Activated naive CD8-positive, alpha-beta T cell treated with anti-CD3 and anti-CD28 coated beads for 36 hours (primary cell): ENCODE measurements around the gene JOSD1. TPM values are rescaled to one million over a fixed set of nuclear protein-coding genes. Genes with fewer than 3 reads are reported as not detected.
A peak's percentile ranks its signal among the peaks of the same experiment; 100 is the strongest.

ENCODE experiments used
- DNase-seq: peaks from one replicate; pipeline ENCODE4 v3.0.0; 2021
- H3K27ac Mint-ChIP-seq: one replicate; pipeline ENCODE4 v1.8.0; 2022; ENCODE audit warnings: mild to moderate bottlenecking, moderate library complexity, mixed read lengths
- H3K27me3 Mint-ChIP-seq: one replicate; pipeline ENCODE4 v1.8.0; 2022; ENCODE audit warnings: mild to moderate bottlenecking, mixed read lengths
- H3K36me3 Mint-ChIP-seq: one replicate; pipeline ENCODE4 v1.8.0; 2021; ENCODE audit warnings: mild to moderate bottlenecking, mixed read lengths
- H3K4me1 Mint-ChIP-seq: one replicate; pipeline ENCODE4 v1.8.0; 2021; ENCODE audit warnings: mixed read lengths
- H3K4me3 Mint-ChIP-seq: one replicate; pipeline ENCODE4 v1.8.0; 2022; ENCODE audit warnings: mild to moderate bottlenecking, moderate library complexity, mixed read lengths
- H3K9me3 Mint-ChIP-seq: one replicate; pipeline ENCODE4 v1.8.0; 2022; ENCODE audit warnings: mixed read lengths
- total RNA-seq, 2 experiments: library from RNA; stranded (reverse); gene quantifications; one replicate each; pipeline ENCODE4 v1.2.3, GENCODE V29; 2021

The JOSD1 gene
- total RNA-seq, 2 experiments from 2014 or later: 79.4 to 83.7 TPM

DNA sequence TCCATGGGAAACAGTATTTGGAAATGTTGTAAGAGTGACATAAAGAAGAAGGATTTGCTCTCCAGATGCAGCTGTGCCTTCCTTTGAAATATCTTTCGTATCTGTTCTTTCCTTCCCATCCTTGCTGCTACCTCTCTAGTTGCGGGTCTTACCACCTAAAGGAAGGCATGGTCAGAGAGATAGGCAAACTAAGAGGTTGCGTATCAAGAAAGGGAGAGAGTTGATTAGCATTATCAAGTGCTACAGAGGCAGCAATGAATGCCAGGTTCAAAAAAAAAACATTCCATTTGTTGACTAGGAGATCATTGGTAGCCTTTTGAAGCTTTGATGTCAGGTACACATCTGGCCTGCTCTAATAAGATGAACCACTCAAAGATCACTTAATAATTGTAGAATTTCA, 9.6 kb upstream of the JOSD1 start:
- no peak for DNase-seq
- Mint-ChIP-seq H3K27ac (no peak overlapping the region), H3K4me3 (no peak overlapping the region), H3K27me3 (no peaks in the 10 kb centered on the region), H3K4me1 (peaks cover 73% of the 10 kb centered on the region), H3K36me3 (peaks cover 46% of the 10 kb centered on the region), H3K9me3 (no peaks in the 10 kb centered on the region)

DNA sequence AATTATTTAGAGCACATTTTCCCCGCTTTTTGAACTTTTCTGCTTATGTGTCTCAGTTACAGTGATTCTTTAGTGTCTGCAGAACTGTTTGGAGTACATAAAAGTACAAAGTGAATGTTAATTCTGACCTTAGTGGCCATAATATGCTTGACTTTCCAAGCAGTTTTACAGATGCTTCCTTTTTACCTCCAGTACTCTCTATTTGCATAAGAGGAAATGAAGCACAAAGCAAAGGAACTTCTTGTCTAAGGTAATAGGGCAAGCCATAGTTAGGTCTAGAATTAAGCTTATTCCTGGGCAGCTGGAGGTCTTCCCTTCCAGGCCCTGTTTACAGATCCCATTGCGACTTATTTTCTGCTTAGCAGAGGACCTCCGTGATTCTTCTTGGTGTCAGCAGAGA, 8.6 kb upstream of the JOSD1 start:
- H3K36me3 Mint-ChIP-seq: peaks cover 46% of the 10 kb centered on the region

DNA sequence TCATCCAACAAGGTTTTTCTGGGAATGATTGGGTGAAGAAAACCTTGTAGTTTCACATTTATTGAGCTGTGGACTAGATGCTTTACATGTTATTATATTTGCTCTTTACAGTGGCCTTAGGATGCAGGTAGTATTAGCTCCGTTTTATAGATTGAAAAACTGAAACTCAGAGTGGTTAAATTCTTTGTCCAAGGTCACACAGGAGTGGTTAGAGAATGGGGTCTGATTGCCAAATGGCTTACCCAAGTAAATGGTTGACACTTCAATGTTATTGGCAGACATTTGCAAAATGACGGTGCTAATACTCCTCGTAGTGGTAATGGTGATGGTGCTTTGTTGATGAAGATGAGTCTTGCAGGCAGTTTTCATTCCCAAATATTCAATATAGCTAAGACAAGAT, 7.2 kb upstream of the JOSD1 start:
- Mint-ChIP-seq H3K4me1 (peaks cover 60% of the 10 kb centered on the region), H3K9me3 (no peaks in the 10 kb centered on the region), H3K27me3 (no peaks in the 10 kb centered on the region), H3K27ac (peak overlapping the region; percentile 16), H3K36me3 (peaks cover 44% of the 10 kb centered on the region), H3K4me3 (peak overlapping the region; percentile 92)
- DNase-seq: no peak

More for the DNA sequence above, 8.6 kb upstream of the JOSD1 start:
- DNase-seq: no peak
- Mint-ChIP-seq H3K9me3 (no peaks in the 10 kb centered on the region), H3K27me3 (no peaks in the 10 kb centered on the region), H3K4me1 (peaks cover 72% of the 10 kb centered on the region), H3K4me3 (no peak overlapping the region), H3K27ac (no peak overlapping the region)

DNA sequence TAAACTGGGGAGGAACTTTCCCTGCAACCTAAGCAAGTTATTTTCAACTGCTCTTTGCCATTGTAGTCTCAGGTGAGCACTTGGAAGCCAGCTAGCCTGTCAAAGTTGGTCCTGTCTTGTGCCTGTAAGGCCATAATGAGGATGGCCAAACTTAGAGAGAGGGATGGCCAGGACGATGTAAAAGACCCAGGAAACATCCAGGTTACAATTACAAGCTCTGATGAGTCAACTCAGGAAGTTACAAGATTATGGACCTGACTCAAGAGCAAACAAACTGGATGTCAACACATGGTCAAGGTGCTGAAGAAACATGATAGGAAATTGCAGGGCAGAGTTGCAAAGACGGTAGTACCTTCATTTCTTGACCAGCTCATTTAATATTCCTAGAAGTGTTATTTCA, 6.6 kb upstream of the JOSD1 start:
- Mint-ChIP-seq H3K27me3 (no peaks in the 10 kb centered on the region), H3K4me3 (peak overlapping the region; percentile 92), H3K9me3 (no peaks in the 10 kb centered on the region), H3K36me3 (peaks cover 43% of the 10 kb centered on the region), H3K4me1 (peaks cover 55% of the 10 kb centered on the region), H3K27ac (peak overlapping the region; percentile 90)
- no peak for DNase-seq

DNA sequence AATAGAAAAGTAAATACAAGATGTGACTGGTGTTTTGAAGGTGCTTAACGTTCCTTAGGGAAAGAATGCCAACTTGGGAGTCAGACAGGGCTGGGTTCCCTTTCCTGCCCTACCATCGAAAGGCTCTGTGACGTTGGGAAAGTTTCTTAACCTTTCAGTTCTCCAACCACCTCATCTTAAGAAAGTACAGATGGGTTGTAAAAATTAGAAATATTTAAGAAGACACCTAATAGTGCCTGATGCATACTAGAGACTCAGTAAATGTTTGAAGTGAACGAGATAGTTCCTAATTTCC, 6.1 kb upstream of the JOSD1 start:
- Mint-ChIP-seq H3K36me3 (peaks cover 38% of the 10 kb centered on the region), H3K27ac (peak overlapping the region; percentile 90), H3K9me3 (no peaks in the 10 kb centered on the region), H3K4me3 (peak overlapping the region; percentile 92), H3K27me3 (no peaks in the 10 kb centered on the region), H3K4me1 (peaks cover 51% of the 10 kb centered on the region)
- no peak for DNase-seq

DNA sequence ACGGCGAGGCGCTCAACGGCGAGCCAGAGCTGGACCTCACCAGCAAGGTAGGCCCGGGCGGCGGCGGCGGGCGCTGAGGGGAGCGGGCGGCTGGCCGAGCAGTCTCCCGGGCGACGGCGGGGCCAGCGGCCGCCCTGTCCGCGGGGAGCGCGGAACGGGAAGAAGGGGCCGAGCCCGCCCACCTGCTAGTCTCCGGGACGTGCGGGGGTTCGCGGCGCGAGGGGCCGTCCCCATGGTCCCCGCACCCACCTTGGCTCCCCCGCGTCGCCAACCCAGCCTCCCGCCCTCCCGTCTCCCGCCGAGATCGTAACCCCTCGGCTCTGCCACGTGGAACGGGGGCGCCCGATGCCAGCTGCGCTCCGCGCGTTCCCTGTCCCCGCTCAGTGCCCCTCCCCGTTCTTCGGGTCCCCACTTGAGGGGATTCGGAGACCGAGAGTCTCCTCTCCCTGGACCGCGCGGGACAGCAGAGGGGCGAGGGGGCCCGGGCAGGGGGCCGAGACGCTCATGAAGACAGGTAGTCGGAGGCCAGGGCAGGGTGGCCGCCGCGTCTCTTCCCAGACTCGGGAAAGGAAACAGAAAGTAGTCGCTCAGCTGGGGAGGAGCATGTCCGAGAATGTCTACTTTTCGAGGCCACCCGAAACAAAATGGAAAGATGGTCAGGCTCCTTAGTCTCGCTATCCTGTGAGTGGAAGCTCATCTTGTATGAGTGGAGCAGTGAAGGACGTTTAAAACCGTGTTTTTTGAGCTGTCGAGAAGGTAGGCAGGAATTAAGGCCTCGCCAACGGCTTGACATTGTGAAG, 5.6 kb upstream of the JOSD1 start:
- Mint-ChIP-seq H3K9me3 (no peaks in the 10 kb centered on the region), H3K27ac (peak overlapping the region; percentile 90), H3K4me1 (peaks cover 56% of the 10 kb centered on the region), H3K27me3 (no peaks in the 10 kb centered on the region), H3K36me3 (peaks cover 38% of the 10 kb centered on the region), H3K4me3 (peak overlapping the region; percentile 92)
- peak; percentile 55 for DNase-seq

DNA sequence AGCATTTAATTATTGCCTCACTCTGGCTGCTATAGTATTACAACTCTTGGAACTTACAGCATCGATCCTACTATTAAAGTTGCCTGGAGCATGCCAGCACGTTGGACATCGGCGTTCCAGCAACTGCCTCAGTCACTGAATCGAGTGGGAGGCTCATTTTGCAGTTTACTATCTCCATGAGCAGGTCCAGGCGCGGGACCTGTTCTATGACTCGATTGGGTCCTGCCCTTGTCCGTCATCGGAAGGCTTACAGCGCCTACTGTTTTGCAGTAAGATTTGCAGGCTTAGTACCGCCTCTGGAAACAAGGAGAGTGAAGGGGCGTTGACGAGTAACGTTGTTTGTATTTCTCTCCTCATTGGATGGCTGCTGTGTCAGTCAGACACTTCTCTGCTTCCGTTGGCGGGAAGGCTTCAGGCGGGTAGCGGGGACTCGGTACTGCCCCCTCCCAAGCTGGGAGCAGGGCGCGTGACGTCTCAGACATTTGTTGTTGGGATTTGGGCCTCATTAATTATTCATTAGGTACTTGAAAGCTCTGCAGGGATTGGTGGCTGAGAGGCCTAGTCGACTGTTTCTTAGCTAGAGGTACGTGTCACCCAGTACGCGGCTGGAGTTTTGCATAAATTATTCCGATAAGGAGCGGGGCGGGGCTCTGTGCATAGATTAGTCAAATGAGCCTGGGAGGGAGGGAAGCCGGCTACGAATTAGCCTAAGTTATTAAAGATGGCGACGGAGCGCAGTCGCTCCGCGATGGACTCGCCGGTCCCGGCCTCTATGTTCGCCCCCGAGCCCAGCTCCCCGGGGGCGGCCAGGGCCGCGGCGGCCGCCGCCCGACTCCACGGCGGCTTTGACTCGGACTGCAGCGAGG, 4.7 kb upstream of the JOSD1 start, which contains the start of gene GTPBP1:
GTPBP1 (plus strand) TSS at position 710 of the 866 bp plus-strand sequence; CDS start at position 722, 12 bp downstream.
- Mint-ChIP-seq H3K27me3 (no peaks in the 10 kb centered on the region), H3K4me1 (peaks cover 49% of the 10 kb centered on the region), H3K27ac (peak within 1 kb of the TSS; percentile 96), H3K4me3 (peak within 1 kb of the TSS; percentile 92), H3K36me3 (peaks cover 32% of the 10 kb centered on the region), H3K9me3 (no peaks in the 10 kb centered on the region)
- peak; percentile 96 for DNase-seq

DNA sequence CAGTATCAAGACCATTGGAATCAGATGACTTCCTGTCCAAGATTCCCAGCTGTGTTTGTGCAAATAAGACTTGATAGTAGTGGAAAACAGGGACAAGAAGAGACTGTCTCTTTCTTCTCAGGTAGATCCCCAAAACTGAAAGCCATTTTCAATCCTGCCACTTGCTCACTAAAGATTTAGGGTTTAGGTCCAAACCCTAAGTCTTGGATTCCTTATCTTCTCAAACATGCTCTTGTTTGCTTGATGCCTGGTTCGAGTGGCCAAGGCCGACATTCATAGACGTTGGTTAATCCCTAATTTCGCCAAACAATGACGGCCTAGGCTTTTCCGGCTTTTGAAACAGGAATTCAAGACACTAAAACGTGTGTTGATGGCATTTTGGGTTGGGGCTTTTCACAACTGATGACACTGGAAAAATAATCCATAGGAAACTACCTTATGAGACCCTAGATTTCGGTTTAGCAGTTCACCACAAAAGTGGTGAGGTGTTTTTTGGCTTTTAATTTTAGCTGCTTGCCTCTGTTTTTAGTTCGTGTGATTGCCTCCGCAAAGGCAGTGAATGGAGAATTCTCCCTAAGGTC, 4.0 kb upstream of the JOSD1 start:
- Mint-ChIP-seq H3K27ac (peak overlapping the region; percentile 96), H3K4me1 (peaks cover 44% of the 10 kb centered on the region), H3K36me3 (peaks cover 31% of the 10 kb centered on the region), H3K9me3 (no peaks in the 10 kb centered on the region), H3K27me3 (no peaks in the 10 kb centered on the region), H3K4me3 (peak overlapping the region; percentile 85)
- DNase-seq: no peak

DNA sequence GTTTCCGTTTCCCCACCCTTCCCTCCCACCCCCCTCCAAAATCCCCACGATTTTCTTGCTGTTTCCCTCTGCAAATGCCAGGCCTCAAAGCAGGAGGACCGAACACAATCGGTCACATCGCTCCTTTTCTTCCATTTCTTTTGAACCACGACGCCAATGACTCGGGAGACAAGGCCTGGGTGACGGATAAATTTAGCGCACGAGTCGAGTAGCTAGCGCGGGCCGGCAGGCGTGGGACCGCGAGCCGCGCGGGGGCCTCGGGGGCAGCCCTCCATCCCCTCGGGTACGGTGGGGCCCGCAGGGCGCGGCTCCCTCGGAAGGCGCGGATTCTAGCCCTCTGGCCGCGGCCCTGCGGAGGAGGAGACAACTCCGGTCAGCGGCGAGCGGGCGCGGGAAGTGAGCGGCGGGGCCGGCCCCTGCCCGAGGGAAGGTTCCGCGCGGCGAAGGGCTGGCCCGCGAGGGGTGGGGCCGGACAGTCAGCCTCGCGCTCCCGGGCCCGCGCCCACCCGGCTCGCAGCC, 414 bp downstream of the JOSD1 start:
- H3K4me1 Mint-ChIP-seq: peaks cover 51% of the 10 kb centered on the region
- H3K4me3 Mint-ChIP-seq: peak overlapping the region; percentile 93
- H3K27me3 Mint-ChIP-seq: no peaks in the 10 kb centered on the region
- H3K36me3 Mint-ChIP-seq: peaks cover 38% of the 10 kb centered on the region
- H3K27ac Mint-ChIP-seq: peak overlapping the region; percentile 91
- H3K9me3 Mint-ChIP-seq: no peaks in the 10 kb centered on the region
- DNase-seq: no peak

DNA sequence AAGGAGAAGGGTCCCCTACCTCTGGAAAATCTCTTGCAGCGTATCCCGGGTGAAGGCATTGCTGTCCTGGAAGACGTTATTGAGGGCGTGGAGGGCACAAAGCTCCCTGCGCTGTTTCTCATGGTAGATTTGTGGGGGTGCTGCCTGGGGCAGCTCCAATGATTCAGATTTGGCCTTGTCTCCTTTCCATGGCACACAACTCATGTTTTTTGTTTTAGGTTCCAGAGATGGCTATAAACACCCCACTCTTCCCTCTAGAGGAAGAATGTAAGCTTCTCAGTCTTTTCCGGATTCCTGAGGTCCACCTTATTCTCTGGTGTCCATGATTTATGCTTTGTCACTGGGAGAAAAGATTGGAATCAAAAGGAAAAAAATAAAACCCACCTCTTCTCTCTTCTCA, 959 bp downstream of the JOSD1 start:
- no peaks in the 10 kb centered on the region for H3K9me3 Mint-ChIP-seq
- peak overlapping the region; percentile 89 for H3K4me3 Mint-ChIP-seq
- H3K4me1 Mint-ChIP-seq: peaks cover 52% of the 10 kb centered on the region
- peaks cover 43% of the 10 kb centered on the region for H3K36me3 Mint-ChIP-seq
- DNase-seq: no peak
- no peaks in the 10 kb centered on the region for H3K27me3 Mint-ChIP-seq
- peak overlapping the region; percentile 91 for H3K27ac Mint-ChIP-seq

DNA sequence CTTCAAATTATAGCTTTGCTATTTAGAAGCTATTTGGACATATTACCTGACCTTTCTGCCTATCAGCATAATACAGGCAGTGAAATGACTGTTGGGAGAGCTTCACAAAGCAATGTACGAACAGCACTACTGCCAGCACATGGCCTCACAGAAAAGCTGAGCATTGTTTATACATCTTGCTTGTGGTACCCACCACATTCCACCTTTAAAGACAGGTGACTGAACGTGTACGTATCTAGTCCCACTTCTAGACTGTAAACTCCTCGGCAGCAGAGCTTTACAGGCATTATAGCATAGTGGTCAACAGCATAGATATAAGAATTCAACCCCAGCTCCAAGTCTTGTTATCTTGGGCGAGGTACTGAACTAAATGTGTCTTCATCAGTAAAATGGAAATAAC, 1.6 kb downstream of the JOSD1 start:
- Mint-ChIP-seq H3K4me3 (peak overlapping the region; percentile 89), H3K9me3 (no peaks in the 10 kb centered on the region), H3K27me3 (no peaks in the 10 kb centered on the region), H3K36me3 (peaks cover 50% of the 10 kb centered on the region), H3K4me1 (peaks cover 51% of the 10 kb centered on the region), H3K27ac (peak overlapping the region; percentile 91)
- DNase-seq: no peak

DNA sequence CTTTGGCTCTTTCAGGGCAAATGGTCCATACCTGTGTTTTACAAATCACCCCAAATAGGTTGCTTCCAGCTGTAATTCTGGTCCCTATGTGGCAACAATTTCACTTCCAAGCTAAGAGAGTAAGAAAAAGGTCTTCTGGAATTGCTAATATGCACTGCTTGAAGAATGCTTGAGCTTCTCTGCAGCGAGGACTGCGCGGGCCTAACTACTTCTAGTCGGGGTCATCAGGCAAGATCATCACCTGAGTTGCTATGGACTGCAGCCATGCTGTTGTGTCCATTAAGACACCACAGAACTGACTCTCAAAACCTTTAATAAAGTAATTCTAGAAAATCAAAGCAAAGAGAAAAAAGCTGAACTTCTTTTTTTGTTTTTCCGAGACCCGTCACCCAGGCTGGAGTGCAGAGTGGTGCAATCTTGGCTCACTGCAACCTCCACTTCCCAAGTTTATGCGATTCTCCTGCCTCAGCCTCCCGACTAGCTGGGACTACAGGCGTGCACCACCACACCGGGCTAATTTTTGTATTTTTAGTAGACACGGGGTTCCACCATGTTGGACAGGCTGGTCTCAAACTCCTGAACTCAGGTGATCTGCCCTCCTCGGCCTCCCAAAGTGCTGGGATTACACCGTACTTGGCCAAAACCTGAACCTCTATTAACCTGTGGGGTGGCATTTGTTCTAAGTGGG, 2.2 kb downstream of the JOSD1 start:
- no peak for DNase-seq
- H3K27me3 Mint-ChIP-seq: no peaks in the 10 kb centered on the region
- H3K4me3 Mint-ChIP-seq: peak overlapping the region; percentile 89
- H3K9me3 Mint-ChIP-seq: no peaks in the 10 kb centered on the region
- H3K27ac Mint-ChIP-seq: peak overlapping the region; percentile 72
- H3K4me1 Mint-ChIP-seq: peaks cover 56% of the 10 kb centered on the region
- H3K36me3 Mint-ChIP-seq: peaks cover 52% of the 10 kb centered on the region

DNA sequence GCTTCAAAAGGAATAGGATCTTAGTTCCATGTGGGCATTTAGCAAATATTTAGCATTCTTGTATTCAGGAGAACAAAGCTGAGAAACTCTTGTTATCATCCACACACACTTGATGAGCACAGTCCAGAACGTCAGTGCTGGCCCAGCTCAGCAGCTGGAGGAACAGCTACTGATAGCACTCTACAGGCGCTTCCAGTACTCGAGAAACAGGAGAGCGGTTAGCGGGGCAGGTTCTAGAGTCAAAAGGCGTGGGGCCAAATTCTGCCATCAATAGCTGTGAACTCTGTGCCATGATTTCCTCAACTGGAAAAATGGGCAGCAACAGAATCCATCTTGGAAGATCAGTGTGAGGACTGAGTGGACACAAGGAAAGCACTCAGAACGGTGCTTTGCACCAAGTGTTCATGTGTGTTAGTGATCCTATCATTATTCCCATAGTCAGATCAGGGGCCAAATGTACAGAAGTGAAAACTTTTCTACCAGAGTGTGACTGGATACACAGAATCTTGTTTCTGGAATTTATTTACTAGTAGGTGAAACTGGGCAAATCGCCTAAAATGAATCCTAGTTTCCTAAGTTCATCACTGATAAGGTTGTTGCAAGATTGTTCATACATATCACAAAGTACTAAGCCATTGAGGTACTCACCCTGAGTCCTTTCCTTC, 3.2 kb downstream of the JOSD1 start:
- H3K36me3 Mint-ChIP-seq: peaks cover 58% of the 10 kb centered on the region
- H3K27me3 Mint-ChIP-seq: no peaks in the 10 kb centered on the region
- H3K9me3 Mint-ChIP-seq: no peaks in the 10 kb centered on the region
- H3K27ac Mint-ChIP-seq: peak overlapping the region; percentile 83
- DNase-seq: no peak
- peak overlapping the region; percentile 89 for H3K4me3 Mint-ChIP-seq
- peaks cover 61% of the 10 kb centered on the region for H3K4me1 Mint-ChIP-seq
